C4-2B (cell line): Measurements from ENCODE around the gene CELA3A.

Source experiments
- H3K27ac ChIP-seq: fragments of 450-650 bp; 2 replicates; pipeline ENCODE4 v1.5.1; 2017
- ZFX ChIP-seq: fragments of 450-650 bp; IDR thresholded peaks from 2 replicates; pipeline ENCODE4 v1.6.1; 2017
- TF ChIP-seq, protein P1 (sequence below): fragments of 450-650 bp; conservative IDR thresholded peaks from 2 replicates; pipeline ENCODE4 v1.5.1; 2017; ENCODE audit warnings: mild to moderate bottlenecking

The CELA3A gene, protein sequence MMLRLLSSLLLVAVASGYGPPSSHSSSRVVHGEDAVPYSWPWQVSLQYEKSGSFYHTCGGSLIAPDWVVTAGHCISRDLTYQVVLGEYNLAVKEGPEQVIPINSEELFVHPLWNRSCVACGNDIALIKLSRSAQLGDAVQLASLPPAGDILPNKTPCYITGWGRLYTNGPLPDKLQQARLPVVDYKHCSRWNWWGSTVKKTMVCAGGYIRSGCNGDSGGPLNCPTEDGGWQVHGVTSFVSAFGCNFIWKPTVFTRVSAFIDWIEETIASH

GRCh38 chr1:22001409-22001808, at the start of gene CELA3A:
TSS of gene CELA3A (plus strand) at chr1:22001657. CDS start at chr1:22001675, 18 bp downstream.
- TF ChIP-seq ZFX: no peak
- TF ChIP-seq, protein P1, sequence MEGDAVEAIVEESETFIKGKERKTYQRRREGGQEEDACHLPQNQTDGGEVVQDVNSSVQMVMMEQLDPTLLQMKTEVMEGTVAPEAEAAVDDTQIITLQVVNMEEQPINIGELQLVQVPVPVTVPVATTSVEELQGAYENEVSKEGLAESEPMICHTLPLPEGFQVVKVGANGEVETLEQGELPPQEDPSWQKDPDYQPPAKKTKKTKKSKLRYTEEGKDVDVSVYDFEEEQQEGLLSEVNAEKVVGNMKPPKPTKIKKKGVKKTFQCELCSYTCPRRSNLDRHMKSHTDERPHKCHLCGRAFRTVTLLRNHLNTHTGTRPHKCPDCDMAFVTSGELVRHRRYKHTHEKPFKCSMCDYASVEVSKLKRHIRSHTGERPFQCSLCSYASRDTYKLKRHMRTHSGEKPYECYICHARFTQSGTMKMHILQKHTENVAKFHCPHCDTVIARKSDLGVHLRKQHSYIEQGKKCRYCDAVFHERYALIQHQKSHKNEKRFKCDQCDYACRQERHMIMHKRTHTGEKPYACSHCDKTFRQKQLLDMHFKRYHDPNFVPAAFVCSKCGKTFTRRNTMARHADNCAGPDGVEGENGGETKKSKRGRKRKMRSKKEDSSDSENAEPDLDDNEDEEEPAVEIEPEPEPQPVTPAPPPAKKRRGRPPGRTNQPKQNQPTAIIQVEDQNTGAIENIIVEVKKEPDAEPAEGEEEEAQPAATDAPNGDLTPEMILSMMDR: no peak
- no peak within 1 kb of the TSS for H3K27ac ChIP-seq

- no peak overlapping the region for H3K27ac ChIP-seq
- TF ChIP-seq ZFX: no peak
- TF ChIP-seq, protein P1: no peak
Observed at GRCh38 chr1:21952786-21953520, 48.5 kb upstream of the CELA3A start.

GRCh38 chr1:21955058-21955457, 46.4 kb upstream of the CELA3A start:
- no peak overlapping the region for H3K27ac ChIP-seq
- TF ChIP-seq, protein P1: no peak
- no peak for TF ChIP-seq ZFX

- H3K27ac ChIP-seq: peak overlapping the region; percentile 75
- no peak for TF ChIP-seq ZFX
- TF ChIP-seq, protein P1: no peak
Observed at GRCh38 chr1:21955501-21956281, 45.8 kb upstream of the CELA3A start.

- peak overlapping the region; percentile 75 for H3K27ac ChIP-seq
- TF ChIP-seq ZFX: no peak
- TF ChIP-seq, protein P1: no peak
Observed at GRCh38 chr1:21956720-21957552, 44.5 kb upstream of the CELA3A start.

GRCh38 chr1:21961337-21961736, 40.1 kb upstream of the CELA3A start:
- no peak overlapping the region for H3K27ac ChIP-seq
- TF ChIP-seq, protein P1: no peak
- no peak for TF ChIP-seq ZFX
